Measurements from ENCODE around the gene ZP2.
"Not testable (repeated sequence)": the region's sequence is repeated elsewhere in the genome, so short reads cannot be mapped to it uniquely, and the experiment has no call there.

ZP2 gene

DNA sequence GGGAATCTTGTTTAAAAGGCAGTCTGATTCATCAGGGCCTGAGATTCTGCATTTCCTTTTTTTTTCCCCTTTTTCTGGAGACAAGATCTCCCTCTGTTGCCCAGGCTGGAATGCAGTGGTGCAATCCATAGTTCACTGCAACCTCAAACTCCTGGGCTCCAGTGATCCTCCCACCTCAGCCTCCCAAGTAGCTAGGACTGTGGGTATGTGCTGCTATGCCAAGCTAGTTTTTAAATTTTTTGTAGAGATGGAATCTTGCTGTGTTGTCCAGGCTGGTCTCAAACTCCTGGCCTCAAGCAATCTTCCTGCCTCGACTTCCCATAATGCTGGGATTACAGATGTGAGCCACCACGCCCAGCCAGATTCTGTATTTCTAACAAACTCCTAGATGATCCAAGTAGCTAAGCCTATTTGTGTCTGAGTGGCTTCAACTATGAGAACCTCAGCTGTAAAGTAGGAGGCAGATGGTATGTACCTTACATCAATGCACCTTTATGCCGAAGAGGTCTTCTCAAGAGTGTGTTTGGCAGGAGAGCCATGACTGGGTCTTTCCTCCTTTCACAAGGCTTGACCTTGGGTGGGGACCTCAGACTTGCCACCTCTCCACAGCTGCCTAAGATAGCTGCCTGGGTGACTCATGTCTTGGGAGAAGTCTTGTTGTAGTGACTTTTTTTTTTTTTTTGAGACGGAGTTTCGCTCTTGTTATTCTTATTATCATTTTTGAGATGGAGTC is 42.0 kb downstream of the ZP2 start:
- DNase-seq: no peak

- no peak for DNase-seq
Observed at GRCh38 chr16:21167929-21168602, 43.3 kb downstream of the ZP2 start.

DNA sequence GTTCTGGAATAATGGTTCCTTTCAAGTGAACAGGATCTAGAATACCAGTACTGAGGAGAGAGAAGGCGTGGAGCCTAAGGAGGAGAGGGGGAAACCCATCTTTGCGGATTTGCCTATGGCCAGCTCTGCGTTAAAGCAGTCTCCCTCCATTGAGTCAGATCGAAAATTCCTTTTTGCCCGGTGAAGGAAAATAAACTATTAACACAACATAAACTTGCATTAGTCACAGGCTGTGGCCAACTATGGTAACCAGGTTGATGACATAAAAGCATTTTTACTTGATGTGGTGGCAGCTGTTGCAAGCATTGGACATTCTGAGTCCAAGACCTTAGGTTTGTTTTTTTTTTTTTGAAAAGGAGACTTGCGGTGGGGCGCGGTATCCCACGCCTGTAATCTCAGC is 44.0 kb downstream of the ZP2 start:
- DNase-seq: no peak

- DNase-seq: no peak
Observed at GRCh38 chr16:21166561-21166961, 44.8 kb downstream of the ZP2 start.

DNA sequence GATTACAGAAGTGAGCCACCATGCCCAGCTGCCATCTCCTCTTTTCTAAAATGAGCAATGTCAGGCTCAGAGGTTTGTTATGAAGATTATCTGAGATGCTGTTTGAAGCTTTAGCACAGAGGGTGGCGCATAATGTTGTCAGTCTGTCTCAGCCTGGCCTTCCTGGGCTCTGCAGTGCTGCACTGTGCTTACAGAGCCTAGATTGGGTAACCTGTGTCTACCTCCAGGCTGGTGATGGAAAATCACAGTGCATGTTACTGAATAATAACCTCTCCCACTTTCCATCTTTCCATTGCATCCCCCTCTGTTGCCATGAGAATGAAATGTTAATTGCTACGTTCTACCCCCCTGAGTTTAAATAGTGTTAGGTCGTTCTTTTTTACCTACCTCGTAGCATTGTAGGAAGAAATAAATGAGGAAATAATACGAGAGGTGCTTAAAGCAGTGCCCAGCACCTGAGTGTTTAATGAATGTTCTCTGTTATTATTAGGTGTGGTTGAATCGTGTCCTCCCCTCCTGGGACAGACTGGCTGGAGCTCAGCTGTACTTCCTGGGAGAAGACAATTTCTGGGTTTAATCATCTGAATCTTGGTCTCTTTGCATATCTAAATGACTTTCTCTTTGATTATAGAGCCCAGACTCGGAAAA is 46.7 kb downstream of the ZP2 start:
- no peak for DNase-seq

DNA sequence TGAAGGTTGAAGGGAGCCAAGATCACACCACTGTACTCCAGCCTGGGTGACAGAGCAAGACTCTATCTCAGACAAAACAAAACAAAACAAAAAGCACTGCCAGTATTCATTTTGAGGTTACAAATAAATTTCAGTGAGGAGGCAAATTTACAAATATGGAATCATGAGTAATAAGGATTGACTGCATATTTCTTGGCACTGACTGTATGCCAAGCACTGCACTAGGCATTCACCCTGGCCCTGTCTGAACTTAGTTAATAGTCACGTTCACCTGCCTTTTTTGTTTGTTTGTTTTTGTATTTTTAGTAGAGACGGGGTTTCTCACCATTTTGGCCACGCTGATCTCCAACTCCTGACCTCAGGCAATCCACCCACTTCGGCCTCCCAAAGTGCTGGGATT is 47.8 kb downstream of the ZP2 start:
- no peak for DNase-seq

DNA sequence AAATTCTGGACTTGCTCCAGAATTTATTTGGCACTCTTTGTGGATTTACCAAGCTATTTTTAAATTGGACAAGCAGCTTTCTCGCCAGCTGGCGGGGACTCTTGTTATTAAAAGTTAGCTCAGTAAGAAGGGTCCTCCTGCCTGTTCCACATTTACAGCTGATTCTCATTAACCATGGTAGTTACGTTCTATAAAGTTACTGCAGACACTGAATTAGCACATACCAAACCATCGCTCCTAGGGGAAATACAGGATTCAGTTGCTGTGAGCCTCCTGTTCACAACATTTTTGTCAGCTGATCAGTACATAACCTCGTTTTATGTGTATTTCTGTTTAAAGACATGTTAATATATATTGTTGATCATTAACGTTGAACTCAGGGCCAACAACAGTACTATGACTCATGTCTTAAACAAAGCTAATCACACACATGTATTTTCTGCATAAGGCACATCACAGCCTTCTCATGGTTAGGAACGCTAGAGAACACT is 48.7 kb downstream of the ZP2 start:
- no peak for DNase-seq

GRCh38 chr16:21161211-21161610 is 50.2 kb downstream of the ZP2 start:
- no peak for DNase-seq

DNA sequence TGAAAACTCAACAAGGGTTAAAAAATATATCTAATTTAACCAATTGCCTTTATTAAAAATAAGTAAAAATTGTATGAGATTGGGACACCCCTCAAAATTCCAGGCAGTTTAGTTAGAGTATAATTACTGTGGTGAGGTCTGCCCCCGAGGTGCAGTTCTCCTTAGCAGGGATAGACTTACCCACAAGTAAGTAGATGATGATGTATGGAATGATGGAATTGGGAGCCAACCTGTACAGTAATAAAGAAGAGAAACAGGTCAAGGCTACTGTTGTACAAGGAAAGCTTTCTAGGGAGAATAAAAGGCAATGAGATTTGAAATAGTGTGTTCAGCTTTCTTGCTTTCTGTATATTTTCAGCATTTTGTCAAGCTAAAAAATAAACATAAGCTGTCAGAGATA is 51.1 kb downstream of the ZP2 start:
- no peak for DNase-seq

GRCh38 chr16:21159281-21159951 is 52.0 kb downstream of the ZP2 start:
- no peak for DNase-seq

DNA sequence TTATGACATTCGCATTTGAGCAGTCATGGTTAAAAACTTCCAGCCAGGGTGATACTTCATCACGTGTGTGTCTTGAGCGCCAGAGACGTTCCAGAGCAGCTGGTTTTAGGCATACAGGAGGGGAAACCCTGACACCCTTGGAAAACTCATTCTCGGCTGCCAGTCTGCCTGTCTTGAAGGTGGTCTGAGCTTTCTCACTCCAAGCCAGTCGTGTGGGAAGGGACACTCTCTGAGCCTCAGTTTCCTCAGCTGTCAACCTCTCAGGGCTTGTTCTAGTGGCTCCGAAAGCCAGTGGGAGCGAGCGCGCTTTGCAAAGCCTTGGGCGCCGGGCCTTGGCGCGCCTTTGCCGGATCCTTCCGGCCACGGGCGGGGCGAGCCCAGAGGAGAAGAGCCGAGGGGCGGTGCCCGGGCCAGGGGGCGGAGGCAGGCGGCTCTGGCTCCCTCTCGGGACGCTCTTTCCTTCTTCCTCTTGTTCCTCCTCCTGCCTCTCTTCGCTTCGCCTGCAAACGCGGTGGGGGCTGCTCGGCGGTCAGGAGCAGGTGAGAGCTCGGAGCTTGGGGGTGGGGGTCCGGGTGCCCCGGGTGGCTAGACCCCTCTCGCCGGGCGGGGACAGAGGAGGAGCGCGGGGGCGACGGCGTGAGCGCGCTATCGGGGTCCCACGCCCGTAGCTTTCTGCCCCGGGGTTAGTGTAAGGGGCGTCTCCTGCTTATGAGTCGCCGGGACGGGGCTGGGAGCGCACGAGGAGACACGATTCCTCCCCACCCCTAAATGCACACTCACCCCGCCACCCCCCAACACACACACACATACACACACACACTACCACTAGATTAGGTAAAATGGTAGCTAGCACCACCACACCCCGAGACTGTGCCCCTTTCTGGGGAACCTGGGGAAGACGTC is 52.9 kb downstream of the ZP2 start, which contains the start of gene LDAF1:
Gene LDAF1, plus strand, starts transcription at position 467 of the 903 bp plus-strand sequence. CDS start 2,509 bp downstream, outside the sequence.
- DNase-seq: peak; percentile 61 to 68

DNA sequence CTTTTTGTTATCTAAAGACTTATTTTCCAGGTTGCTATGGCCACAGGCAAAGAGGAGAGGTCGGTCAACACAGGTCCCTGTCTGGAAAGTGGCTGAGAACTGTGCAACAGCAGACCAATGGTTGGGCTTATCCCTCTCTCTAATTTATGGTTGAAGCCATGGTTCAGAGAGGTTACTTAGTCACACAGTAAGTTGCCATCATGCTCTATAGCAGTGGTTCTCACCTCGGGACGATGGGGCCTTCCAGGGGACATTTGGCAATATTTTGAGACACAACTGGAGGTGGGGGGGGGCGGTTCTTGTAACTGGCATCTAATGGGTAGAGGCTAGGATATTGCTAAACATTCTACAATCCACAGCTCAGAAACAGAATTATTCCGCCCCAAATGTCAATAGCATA is 53.7 kb downstream of the ZP2 start:
- no peak for DNase-seq

DNA sequence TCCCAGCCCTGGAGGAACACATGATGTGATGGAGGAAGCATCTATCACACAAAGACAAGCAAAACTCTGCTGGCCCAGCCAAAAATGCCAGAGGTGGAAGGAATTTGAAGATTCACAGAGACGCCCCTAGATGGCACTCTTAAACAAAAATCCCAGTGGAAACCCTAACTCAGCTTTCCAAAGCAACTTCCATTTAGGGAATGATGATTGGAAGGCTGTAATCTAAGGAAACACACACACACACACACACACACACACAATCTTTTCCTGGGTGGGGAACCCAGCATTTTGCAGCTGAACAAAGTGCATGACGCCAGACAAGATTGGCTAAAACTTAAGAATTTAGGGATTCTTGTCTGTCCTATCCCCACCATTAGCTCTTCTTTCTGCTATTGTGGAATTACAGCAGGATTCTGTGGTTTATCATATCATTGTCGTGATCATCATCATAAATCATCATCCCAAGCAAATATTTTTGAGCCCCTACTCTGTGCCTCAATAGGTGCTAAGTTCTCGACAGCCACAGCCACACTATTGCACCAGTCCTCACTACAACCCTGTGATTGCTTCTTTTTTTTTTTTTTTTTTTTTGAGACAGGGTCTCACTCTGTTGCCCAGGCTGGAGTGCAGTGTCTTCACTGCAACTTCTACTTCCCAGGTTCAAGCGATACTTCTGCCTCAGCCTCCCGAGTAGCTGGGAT is 54.5 kb downstream of the ZP2 start:
- no peak for DNase-seq

GRCh38 chr16:21156011-21156410 is 55.4 kb downstream of the ZP2 start:
- not testable (repeated sequence) for DNase-seq

DNA sequence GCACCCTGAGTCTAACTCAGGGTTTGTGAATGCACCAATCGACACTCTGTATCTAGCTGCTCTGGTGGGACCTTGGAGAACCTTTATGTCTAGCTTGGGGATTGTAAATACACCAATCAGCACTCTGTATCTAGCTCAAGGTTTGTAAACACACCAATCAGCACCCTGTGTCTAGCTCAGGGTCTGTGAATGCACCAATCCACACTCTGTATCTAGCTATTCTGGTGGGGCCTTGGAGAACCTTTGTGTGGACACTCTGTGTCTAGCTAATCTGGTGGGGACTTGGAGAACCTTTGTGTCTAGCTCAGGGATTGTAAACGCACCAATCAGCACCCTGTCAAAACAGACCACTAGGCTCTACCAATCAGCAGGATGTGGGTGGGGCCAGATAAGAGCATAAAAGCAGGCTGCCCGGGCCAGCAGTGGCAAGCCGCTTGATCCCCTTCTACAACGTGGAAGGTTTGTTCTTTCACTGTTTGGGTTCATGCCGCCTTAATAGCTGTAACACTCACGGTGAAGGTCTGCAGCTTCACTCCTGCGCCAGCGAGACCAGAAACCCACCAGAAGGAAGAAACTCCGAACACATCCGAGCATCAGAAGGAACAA is 58.1 kb downstream of the ZP2 start:
- DNase-seq: not testable (repeated sequence)

- DNase-seq: not testable (repeated sequence)
Observed at GRCh38 chr16:21152160-21153030, 59.0 kb downstream of the ZP2 start.

DNA sequence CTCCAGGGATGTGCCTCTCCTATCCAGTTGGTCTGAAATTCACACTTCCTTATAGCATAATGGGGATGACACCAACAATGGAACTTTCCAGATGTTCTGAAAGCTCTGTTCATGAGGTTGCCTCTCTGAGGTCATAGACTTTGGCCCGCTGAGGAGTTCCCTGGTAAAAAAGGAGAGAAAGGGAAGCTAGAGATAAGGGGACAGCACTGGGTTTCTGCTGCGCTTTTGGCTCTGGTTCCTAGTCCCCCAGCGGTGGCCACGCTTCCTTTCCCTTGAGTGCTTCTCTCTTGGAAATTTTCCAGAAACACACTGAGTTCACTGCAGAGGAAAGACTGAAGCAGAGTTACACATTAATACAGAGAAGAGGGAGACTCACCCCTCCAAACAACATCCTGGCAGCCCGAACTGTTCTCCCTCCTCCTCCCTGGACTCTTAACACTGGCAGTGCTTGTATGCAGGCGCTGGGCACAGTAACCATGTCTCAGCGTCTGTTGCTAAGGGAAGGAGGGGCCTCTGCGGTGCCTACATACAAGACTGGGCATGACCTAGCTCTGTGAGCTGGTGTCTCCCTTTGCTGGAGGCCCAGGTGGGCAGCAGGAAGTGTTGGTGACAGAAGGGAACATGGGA is 60.9 kb downstream of the ZP2 start, which contains the start of gene DNAH3:
Gene DNAH3, minus strand, starts transcription at position 472 of the 627 bp plus-strand sequence. CDS start 527 bp downstream, outside the sequence.
- DNase-seq: no peak

Data from activated CD4-positive, alpha-beta T cell treated with anti-CD3 and anti-CD28 coated beads, Interleukin-2, amount 50 U/mL, for 4 hours (primary cell).